Prostate gland (tissue), 2 donors: ENCODE data around the gene DPP3.
"Not testable (repeated sequence)": the region's sequence is repeated elsewhere in the genome, so short reads cannot be mapped to it uniquely, and the experiment has no call there.

Experiments used
- CTCF ChIP-seq, 4 experiments: fragments of 200-600 bp in 2 of 4; fragments of 450-650 bp in 2 of 4; sonication (generic) in 2 of 4; IDR thresholded peaks; 1 replicate in 3 of 4; 2 replicates in 1 of 4; pipeline ENCODE4 v1.5.1; 2016 to 2019; ENCODE audit warnings: antibody characterized with exemption in 4 of 4, mild to moderate bottlenecking in 2 of 4, moderate library complexity in 2 of 4
- POLR2A ChIP-seq: fragments of 450-650 bp; IDR thresholded peaks from one replicate; pipeline ENCODE4 v1.6.1; 2016; ENCODE audit warnings: antibody characterized with exemption, mild to moderate bottlenecking
- POLR2AphosphoS5 ChIP-seq: sonication (generic); formaldehyde crosslinking; IDR thresholded peaks from one replicate; pipeline ENCODE4 v1.6.1; 2017; ENCODE audit warnings: antibody characterized with exemption

DNA sequence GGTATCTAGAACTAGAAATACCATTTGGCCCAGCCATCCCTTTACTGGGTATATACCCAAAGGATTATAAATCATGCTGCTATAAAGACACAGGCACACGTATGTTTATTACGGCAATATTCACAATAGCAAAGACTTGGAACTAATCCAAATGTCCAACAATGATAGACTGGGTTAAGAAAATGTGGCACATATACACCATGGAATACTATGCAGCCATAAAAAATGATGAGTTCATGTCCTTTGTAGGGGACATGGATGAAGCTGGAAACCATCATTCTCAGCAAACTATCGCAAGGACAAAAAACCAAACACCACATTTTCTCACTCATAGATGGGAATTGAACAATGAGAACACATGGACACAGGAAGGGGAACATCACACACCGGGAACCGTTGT, 16.1 kb upstream of the DPP3 start:
- TF ChIP-seq CTCF (IDR thresholded peaks at IDR 0.05); POLR2A; POLR2AphosphoS5: not testable (repeated sequence)
